HuH-7.5 (cell line): ENCODE results near the gene B3GNT3.
A peak's percentile ranks its signal among the peaks of the same experiment; 100 is the strongest.
"Not testable (repeated sequence)": the region's sequence is repeated elsewhere in the genome, so short reads cannot be mapped to it uniquely, and the experiment has no call there.

Source experiments
- DNase-seq: peaks from one replicate; pipeline ENCODE4 v3.0.0; 2011; ENCODE audit warnings: low spot score

B3GNT3 gene

DNA sequence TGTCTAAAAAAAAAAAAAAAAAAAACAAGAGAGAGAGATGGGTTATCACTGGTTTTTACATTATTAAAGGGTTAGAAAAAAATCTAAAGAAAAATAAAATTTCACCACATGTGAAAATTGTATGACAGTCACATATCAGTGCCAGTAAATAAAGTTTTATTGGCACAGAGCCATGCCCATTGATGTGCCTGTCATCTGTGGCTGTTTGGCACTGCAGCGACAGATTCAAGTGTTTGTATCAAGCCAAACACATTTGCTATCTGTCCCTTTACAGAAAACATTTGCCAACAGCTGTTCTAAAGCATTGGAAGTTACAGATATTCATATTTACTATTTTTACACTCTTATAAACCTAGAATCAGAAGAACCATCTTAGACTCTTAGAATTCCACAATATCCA, 27.4 kb upstream of the B3GNT3 start:
- no peak for DNase-seq

DNA sequence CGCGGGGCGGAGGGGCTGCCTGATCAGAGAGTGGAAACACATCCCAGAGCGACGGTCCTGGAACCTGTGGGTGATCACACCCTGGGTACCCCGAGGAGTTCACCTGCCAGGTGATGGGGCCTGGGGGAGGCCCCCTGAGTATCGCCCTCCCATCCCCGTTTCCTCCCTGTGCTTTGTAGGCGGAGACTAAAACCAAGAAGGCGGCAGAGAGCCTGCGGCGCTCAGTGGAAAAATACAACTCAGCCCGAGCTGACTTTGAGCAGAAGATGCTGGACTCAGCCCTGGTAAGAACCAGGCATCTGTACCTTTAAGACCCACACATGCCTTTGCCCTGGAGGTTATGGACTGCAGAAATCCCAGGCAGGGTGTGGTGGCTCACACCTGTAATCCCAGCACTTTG, 24.3 kb upstream of the B3GNT3 start:
- no peak for DNase-seq

DNA sequence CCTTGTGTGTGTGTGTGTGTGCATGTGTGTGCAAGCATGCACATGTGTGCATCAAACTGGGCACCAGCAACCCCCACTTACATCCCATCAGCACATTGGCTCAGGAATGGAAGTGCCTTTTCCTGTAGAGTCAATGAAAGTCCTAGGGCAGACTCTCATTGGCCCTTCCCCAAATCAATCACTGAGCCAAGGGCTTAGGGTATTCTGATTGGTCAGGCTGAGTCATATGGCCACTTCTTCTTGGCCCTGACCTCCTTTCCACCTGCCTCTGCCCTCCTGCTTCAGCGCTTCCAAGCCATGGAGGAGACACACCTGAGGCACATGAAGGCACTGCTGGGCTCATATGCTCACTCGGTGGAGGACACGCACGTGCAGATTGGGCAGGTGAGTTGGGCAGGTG, 22.8 kb upstream of the B3GNT3 start:
- no peak for DNase-seq

DNA sequence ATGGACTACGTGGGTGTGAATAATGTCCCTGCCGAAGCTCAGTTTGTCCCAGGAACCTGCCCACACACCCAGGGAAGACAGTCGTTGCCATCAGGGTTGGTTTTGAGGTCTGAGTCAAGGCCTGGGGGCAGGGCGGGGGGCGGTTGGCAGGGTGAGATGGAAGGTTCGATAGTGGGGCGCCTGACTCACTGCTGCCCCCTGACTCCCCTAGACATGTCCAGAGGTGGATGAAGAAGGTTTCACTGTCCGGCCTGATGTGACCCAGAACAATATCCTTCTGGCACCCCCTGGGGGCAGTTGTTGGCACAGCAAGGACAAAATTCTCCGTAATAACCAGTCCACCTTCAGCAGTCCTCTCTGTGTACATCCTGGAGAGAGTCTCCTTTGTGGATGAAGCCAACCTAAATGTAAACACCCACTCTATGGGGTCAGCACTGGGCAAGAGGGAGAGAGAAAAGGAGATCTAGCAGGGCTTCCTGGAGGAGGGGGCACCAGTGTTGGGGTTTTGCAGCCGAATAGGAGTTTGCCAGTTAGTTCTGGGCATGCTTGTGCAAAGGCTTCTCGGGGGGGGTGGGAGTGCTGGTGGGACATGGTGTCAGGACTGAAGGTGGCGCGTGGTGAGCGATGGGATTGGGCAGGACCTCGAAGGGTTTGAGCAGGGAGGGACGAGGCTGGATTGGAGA, 19.6 kb upstream of the B3GNT3 start:
- peak; percentile 79 for DNase-seq

DNA sequence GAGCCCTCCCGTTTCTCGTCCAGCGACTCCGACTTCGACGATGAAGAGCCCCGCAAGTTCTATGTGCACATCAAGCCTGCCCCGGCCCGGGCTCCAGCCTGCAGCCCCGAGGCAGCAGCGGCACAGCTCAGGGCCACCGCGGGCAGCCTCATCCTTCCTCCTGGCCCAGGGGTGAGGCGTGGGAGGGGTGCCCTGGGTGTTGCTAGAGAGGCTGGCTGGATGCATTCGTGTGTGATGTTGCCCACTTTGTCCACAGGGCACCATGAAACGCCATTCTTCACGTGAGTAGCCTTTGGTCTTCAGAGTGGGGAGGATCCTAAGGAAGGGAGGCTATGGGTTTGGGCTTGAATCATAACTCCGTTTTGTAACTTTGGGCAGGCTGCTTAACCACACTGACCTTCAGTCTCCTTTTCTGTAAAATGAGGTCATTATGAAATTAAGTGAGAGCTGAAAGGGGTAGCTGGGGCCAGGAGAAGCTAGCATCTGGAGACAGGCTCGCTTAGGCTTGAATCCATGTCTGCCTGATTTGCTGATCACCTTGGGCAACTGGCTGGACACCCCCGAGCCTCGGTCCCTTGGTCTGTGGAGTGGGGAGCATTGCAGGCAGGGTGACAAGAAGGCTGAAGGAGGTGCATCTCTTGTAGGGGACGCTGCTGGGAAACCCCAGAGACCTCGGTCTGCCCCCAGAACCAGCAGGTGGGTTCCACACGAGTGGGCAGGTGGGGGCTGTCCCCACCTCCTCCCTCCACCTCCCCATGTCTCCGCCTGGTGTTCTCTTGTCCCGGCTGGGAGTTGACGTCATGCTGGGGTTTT, 18.7 kb upstream of the B3GNT3 start:
- DNase-seq: no peak

DNA sequence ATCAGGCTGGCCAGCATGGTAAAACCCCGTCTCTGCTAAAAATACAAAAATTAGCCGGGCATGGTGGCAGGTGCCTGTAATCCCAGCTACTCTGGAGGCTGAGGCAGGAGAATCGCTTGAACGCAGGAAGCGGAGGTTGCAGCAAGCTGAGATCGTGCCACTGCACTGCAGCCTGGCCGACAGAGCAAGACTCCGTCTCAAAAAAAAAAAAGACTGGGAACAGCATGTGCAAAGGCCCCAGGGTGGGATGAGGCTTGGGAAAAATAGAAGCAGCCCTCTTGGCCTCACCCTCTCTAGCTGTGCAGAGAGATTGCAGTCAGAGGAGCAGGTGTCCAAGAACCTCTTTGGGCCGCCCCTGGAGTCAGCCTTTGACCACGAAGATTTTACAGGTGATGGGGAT, 17.1 kb upstream of the B3GNT3 start:
- not testable (repeated sequence) for DNase-seq

DNA sequence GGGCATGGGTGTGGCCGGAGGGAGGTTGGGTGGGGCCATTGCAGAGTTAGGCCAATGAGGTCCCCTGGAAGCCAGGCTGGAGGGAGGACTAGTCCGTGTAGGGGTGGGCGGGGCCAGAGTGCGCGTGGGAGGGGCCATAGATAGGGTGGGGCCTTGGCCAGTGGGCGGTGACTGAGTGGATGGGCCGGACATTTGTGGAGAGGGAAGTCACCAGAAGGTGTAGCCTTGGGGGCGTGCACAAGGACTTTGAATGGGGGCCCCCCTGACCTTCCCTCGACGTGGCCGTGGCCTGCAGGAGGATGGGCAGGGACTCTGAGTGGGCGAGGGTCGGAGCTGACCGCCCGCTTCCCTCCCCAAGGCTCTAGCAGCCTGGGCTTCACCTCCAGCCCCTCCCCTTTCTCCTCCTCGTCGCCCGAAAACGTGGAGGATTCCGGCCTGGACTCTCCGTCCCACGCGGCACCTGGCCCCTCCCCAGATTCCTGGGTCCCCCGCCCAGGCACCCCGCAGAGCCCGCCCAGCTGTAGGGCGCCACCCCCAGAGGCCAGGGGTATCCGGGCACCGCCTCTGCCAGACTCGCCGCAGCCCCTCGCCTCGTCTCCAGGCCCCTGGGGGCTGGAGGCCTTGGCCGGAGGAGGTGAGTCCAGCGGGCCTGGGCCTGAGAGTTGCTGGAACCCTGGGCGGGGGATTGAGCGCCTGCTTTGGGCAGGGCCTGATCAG, 16.5 kb upstream of the B3GNT3 start:
- DNase-seq: no peak

DNA sequence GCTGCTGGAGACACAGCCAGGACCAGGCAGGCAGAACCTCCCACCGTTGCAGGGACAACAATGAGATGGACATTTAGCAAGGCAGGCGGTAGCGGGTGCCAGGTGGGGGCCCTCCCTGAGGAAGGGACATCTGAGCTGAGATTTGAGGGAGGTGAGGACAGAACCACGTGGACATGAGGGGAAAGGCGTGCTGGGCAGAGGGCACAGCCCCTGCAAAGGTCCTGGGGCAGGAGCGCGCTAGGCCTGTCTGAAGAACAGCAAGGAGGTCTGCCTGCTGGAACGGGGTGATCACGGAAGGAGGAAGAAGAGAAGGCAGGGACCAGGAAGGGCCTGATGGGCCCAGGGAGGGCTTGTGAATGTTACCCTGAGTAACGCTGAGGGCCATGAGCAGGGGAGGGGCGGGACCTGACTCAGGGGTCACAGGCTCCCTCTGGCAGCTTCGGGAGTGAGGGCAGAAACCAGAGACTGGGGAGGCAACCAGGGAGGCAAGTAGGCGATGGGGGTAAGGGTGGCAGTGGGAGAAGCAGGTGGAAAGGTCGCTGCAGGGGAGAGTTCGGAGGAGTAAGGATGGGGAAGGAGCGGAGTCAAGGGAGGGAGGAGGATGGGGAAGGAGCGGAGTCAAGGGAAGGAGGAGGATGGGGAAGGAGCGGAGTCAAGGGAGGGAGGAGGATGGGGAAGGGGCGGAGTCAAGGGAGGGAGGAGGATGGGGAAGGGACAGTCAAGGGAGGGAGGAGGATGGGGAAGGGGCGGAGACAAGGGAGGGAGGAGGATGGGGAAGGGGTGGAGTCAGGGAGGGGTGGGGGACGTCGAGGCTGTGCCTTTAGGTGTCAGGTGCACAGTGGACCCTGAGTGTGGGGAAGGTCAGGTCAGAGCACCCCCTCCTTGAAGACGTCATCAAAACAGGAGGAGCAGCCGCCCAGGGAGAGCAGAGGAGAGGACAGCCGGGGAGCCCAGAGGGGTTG, 15.7 kb upstream of the B3GNT3 start:
- no peak for DNase-seq

DNA sequence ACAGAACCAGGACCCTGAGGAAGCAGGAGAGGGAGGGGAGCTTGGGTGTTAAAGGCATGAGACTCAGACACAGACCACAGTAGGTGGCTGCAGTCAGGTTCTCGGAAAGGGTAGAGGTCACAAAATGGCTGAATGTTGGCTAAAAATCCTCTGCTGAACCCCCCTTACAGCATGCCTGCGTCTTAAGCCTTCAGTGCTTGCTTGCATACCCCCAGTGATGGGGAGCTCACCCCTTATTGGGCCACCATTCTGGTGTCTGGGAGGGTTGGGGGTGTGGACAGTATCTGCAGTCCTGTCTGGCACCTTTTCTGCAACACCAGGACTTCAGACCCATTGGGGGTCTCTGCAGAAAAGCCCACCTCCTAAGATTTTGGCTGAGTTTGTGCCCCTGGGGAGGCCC, 14.2 kb upstream of the B3GNT3 start:
- no peak for DNase-seq

DNA sequence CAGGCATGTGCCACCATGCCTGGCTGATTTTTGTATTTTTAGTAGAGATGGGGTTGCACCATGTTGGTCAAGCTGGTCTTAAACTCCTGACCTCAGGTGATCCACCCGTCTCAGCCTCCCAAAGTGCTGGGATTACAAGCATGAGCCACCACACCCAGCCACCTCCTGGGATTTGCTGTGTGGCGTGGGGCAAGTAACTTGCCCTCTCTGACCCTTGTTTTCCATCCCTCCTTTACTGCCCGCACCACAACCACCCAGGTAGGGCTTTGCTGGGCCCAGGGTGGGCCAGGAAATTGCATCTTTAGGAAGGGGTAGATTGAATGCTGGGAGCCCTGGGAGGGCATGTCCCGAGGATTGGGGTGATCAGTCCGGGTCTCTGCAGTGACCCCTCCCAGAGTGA, 11.2 kb upstream of the B3GNT3 start:
- DNase-seq: not testable (repeated sequence)

DNA sequence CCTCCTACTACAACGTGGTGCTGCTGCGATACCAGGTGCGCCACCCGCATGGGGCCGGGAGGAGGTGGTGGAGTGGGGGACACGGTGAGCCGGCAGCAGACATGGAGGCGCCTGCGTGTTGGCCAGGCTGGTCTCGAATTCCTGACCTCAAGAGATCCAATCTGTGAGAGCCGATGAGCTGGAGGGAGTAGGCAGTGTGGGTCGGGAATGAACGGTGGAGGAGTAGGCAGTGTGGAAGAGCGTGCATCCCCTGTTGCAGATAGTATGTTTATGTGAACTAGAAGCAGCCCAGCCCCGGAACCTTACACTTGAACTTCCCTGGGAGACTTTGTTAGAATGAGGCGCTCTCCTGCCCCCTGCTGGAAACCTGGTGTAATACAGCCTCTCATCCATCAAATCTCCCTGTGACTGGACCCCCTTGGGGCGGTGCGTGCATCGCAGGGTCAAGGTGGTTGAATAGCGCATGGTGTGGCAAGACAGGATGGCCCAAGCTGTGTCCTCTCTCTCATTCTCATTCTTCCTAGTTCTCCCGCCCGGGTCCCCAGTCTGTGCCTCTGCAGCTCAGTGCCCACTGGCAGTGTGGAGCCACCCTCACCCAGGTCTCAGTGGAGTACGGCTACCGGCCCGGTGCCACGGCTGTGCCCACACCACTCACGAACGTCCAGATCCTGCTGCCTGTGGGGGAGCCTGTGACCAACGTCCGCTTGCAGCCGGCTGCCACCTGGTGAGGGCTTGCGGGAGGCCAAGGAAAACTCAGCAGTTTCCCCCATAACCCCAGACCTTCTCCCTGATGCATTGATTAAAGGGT, 10.5 kb upstream of the B3GNT3 start:
- DNase-seq: peak; percentile 89

DNA sequence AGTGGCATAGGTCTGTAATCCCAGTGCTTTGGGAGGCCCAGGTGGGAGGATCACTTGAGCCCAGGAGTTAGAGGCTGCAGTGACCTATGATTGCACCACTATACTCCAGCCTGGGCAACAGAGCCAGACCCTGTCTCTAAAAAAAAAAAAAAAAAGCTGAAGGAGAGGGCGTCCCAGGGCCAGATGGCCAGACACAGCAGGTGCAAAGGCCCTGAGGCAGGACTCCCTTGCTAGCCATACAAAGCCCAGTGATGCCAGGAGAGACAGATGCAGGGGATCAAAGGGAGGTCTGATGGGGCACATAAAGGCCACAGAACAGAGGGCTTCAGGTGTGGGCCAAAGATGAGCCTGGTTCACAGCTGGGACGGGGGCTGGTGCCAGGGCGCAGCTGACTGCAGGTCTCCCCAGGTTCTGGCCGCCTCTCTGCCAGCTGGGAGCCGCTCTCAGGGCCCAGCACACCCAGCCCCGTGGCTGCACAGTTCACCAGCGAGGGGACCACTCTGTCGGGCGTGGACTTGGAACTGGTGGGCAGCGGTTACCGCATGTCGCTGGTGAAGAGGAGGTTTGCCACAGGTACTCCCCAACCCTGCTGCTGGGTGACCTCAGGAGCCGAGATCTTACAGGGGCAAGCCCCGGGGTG, 7.5 kb upstream of the B3GNT3 start:
- no peak for DNase-seq

DNA sequence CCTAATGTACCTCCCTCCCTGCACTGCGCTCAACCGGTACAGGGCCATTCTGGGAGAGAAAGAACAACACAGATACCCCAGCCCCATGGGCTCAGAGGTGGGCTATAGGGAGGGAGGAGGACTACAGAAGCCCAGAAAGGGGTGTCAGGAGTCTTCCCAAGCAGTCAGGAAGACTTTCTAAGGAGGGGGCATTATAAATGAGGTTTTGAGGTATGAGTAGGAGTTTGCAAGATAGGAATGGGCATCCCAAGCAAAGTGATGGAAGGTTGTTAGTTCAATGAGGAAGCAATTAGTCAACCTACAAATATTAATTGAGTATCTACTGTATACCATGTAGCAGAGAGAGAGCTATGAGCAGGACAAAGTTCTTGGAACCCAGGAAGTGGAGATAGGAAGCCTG, 6.3 kb upstream of the B3GNT3 start:
- DNase-seq: no peak

DNA sequence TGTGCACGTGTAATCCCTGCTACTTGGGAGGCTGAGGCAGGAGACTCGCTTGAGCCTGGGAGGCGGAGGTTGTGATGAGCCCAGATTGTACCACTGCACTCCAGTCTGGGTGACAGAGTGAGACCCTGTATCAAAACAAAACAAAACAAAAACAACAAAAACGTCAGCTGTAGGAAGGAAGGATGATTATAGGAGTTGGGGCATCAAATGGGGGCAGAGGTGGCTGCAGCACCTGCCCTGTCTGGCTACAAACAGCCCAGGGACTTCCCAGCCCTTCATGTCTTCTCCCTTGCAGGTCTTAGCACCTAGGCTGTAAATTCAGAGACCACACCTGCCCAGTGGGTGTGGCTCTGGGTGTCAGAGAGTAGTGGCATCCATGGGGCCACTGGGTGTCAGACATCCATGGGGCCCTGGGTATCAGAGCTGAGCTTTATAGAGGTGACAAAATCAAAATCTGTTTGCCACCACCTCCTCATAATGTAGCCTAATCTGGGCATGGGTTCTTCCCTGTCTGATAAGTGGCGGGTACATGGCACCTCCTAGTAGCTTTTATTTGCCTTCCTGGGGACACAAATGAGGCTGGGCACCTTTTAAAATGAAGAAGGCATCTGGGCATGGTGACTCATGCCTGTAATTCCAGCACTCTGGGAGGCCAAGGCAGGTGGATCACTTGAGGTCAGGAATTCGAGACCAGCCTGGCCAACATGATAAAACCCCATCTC, 4.7 kb upstream of the B3GNT3 start:
- DNase-seq: no peak

DNA sequence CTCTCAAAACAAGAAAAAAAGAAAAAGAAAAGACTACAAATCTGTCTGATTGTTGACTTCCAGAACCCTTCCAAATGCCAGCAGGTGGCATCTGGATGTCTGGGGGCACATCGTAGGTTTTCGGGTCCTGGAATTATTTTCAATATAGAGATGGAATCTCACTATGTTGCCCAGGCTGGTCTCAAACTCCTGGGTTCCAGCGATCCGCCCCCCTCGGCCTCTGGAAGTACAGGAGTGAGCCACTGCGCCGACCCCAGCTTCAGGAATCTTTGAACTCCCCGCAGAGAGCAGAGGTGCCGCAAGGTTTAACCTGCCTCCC, 567 bp upstream of the B3GNT3 start:
- DNase-seq: no peak

DNA sequence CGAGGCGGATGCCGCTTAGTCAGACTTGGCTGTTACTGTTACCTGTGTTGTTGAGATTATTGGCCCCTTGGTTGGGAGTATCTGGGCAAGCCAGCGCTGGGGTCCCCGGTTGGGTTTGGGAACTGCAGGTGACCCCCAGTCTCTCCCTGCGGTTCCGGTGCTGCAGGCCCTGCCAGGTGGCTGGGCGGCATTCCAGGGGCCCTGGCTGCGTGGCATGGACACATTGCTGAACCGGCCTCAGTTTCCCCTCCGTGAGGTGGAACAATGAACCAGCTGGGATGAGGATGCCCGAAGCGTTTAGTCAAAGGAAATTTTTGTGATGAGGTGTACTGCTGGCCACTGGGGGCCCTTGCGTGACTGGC, 538 bp downstream of the B3GNT3 start:
- DNase-seq: no peak

DNA sequence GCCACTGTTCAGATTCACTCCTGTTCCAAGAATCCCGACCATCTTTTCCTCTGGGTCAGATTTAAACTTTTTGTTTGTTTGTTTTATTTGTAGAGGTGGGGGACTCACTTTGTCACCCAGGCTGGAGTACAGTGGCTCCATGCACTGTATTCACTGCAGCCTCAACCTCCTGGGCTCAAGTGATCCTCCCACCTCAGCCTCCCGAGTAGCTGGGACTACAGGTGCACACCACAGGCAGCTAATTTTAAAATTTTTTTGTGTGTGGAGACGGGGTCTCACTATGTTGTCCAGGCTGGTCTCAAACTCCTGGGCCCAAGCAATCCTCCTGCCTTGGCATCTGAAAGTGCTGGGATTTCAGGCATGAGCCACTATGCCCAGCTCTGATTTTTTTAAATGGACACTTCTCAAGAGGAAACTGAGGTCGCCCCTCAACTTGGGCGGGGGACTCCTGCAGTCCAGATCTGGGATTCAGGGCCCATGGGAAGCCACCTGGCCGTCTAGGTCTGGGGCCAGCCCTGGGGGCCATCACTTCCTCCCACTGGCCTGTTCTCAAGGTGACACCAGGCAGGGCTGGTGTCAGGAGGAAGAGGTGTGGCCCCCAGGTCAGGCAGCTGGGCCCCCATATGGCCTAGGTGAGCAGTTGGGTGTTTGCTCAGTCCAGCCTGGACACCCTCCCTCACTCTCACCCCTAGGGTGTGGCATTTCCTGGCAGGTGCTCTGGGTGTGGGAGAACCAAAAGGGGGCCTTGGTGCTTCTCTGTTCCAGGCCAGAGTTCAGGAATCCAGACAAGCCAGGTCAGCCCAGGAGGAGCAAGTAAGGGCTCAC, 1.3 kb downstream of the B3GNT3 start:
- DNase-seq: no peak

DNA sequence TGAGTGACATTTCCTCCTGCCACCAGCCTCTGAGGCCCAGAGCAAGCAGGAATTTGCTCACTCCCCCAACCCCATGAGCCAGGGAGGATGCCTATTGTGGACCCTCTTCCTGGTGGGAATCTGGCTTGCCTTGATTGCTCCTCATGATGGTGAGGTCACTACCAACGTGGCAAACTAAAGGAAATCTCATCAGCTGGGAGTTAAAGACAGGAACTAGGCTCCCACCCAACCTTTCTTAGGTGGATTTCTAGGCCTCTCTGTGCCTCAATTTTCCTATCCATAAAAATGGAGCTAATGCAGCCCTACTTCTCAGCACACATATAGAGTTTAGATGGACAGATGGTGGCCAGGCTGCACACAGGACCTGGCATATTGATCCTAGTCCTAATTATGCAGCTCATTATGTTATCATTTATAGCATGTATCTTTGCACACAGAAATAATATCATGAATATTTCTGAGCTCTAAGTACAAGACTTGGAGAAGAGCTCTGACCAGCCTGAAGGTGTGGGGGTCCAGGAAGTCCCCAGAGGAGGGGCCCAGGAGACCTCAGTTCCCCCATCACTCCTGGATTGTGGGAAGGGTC, 2.0 kb downstream of the B3GNT3 start:
- DNase-seq: no peak
